ENCODE data around the gene DIPK1B.

DNA sequence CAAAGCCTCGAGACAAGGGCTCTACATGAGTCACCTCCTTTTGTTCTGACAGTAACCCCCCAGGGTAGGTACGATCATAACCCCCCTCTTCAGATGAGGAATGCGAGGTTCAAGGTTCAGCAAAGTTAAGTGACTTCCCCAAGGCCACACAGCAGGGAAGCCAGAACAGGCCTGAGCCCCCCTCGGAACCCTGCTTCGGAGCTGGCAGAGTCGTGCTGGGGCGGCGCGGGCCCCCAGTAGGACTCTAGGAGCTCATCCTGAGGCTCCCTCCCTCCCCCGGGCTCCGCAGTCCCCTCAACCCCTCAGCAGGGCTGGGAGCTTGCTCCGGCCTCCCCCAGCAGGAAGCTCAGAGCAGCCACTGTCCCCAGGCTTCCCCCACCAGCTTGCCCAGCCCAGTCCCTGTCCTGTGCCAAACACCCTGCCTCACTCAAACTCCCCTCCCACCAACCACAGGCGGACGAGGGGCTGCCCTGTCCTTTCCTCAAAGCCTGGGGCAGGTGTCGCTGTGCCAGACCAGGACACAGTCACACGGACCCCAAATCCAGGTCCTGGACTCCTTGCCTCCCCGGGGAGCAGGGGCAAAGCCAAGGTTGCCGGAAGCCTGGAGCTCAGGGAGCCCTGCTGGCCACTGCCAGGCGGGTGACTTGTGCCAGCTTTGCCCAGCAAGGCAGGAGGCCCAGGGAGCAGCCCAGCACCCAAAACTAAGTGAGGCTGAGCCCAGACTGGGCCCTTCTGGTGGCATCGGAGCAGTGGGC, 30.2 kb upstream of the DIPK1B start:
- TF ChIP-seq, protein P1, sequence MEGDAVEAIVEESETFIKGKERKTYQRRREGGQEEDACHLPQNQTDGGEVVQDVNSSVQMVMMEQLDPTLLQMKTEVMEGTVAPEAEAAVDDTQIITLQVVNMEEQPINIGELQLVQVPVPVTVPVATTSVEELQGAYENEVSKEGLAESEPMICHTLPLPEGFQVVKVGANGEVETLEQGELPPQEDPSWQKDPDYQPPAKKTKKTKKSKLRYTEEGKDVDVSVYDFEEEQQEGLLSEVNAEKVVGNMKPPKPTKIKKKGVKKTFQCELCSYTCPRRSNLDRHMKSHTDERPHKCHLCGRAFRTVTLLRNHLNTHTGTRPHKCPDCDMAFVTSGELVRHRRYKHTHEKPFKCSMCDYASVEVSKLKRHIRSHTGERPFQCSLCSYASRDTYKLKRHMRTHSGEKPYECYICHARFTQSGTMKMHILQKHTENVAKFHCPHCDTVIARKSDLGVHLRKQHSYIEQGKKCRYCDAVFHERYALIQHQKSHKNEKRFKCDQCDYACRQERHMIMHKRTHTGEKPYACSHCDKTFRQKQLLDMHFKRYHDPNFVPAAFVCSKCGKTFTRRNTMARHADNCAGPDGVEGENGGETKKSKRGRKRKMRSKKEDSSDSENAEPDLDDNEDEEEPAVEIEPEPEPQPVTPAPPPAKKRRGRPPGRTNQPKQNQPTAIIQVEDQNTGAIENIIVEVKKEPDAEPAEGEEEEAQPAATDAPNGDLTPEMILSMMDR (conservative IDR thresholded peaks at IDR 0.05; ENCODE audit: low read depth, low read length) = no peak
- TF ChIP-seq EZH2 (IDR thresholded peaks at IDR 0.05; ENCODE audit: low read length, unreplicated experiment) (no peak), EZH2phosphoT487 (IDR thresholded peaks at IDR 0.05; ENCODE audit: borderline replicate concordance, low read length) (no peak)
